MM.1S (cell line): ENCODE measurements around the gene FXYD7.

Experiments used
- CTCF ChIP-seq: fragments of 300-600 bp; sonication (generic); IDR thresholded peaks from 2 replicates; pipeline ENCODE4 v1.5.1; 2016; ENCODE audit warnings: antibody characterized with exemption, low read length, mixed read lengths
- EZH2 ChIP-seq: fragments of 300-600 bp; sonication (generic); optimal IDR thresholded peaks from 2 replicates; pipeline ENCODE3; 2017; ENCODE audit warnings: low read depth, mild to moderate bottlenecking, antibody characterized with exemption, low read length, mixed read lengths

DNA sequence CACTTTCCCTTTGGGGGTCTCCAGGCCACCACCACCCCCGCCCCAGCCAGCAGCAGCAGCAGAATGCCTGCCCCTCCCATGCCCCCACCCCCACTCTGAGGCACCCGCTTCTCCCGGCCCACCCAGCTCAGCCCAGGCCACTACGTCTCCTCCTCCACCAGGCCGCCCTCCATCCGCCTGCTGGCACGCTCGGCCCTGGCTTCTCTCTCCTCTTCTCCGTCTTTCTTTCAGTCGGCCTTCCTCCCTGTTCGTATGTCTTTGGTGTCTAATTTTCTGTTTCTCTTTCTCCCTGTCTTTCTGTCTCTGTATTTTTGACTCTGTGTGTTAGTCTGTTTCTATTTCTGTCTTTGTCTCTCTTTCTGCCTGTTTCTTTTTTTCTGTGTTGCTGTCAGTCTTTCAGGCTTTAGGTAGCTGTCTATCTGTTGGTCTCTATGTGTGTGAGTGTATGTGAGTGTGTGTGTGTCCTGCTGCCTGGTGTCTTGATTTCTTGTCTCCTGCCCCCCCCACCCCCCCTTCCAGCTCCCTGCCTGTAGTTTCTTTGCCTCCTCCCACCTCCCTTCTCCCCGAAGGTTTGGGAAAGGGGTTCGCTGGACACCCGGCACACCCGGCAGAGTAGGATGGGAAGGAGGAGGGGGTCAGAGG, 8.3 kb upstream of the FXYD7 start, which contains the start of gene LGI4:
- no peak for TF ChIP-seq CTCF
- no peak for TF ChIP-seq EZH2
